ENCODE results near the gene SCFD2. TPM values are rescaled to one million over a fixed set of nuclear protein-coding genes. Genes with fewer than 3 reads are reported as not detected.

Gene SCFD2
- total and polyA plus RNA-seq, 10 of the 15 experiments (the other 5 are each of a cell fraction or from before 2014, with no cell fraction given): 4.8 to 37.6 (median 24.9) TPM

DNA sequence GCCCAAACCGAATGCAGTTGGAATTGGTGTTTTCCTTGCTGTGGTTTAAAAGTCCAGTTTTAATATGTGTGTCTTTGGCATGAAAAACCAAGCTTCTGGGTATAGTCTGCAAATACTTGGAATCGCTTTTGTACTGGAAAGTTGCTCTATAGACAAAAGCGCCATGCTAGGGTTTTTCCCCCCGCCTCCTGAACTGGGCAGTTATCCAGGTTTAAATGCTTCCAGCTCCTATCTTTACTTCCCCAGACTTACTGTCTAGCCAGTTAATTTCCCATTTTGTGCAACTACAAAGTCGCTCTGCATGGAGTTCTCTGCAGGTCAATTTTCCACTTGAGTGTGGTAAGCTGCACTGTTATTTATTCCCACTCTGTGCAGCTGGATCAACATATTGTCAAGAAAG is 501.1 kb downstream of the SCFD2 start (continued):
- TF ChIP-seq, protein P1, sequence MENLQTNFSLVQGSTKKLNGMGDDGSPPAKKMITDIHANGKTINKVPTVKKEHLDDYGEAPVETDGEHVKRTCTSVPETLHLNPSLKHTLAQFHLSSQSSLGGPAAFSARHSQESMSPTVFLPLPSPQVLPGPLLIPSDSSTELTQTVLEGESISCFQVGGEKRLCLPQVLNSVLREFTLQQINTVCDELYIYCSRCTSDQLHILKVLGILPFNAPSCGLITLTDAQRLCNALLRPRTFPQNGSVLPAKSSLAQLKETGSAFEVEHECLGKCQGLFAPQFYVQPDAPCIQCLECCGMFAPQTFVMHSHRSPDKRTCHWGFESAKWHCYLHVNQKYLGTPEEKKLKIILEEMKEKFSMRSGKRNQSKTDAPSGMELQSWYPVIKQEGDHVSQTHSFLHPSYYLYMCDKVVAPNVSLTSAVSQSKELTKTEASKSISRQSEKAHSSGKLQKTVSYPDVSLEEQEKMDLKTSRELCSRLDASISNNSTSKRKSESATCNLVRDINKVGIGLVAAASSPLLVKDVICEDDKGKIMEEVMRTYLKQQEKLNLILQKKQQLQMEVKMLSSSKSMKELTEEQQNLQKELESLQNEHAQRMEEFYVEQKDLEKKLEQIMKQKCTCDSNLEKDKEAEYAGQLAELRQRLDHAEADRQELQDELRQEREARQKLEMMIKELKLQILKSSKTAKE (IDR thresholded peaks at IDR 0.05; ENCODE audit: low read depth, poor library complexity, severe bottlenecking): no peak
- no peak for TF ChIP-seq FOXK2 (IDR thresholded peaks at IDR 0.05)
- TF ChIP-seq, protein P2, sequence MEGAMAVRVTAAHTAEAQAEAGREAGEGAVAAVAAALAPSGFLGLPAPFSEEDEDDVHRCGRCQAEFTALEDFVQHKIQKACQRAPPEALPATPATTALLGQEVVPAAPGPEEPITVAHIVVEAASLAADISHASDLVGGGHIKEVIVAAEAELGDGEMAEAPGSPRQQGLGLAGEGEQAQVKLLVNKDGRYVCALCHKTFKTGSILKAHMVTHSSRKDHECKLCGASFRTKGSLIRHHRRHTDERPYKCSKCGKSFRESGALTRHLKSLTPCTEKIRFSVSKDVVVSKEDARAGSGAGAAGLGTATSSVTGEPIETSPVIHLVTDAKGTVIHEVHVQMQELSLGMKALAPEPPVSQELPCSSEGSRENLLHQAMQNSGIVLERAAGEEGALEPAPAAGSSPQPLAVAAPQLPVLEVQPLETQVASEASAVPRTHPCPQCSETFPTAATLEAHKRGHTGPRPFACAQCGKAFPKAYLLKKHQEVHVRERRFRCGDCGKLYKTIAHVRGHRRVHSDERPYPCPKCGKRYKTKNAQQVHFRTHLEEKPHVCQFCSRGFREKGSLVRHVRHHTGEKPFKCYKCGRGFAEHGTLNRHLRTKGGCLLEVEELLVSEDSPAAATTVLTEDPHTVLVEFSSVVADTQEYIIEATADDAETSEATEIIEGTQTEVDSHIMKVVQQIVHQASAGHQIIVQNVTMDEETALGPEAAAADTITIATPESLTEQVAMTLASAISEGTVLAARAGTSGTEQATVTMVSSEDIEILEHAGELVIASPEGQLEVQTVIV (IDR thresholded peaks at IDR 0.05; ENCODE audit: borderline replicate concordance, partially characterized antibody): no peak

- ChIA-PET POLR2A (no interaction called here), CTCF (interaction anchor here (0.7 kb wide), 1 partner anchor 11 kb away, joined by 3 read pairs; no protein-coding TSS in a partner anchor), RAD21 (ENCODE audit: unreplicated experiment) (no interaction called here), SMC1A (ENCODE audit: uncharacterized antibody, unreplicated experiment) (no interaction called here)
- H4K20me1 ChIP-seq (ENCODE audit: control insufficient read depth, insufficient read depth): no peaks in the 10 kb centered on the region
- TF ChIP-seq ZNF24 (IDR thresholded peaks at IDR 0.05): no peak
- TF ChIP-seq RBBP5 (conservative IDR thresholded peaks at IDR 0.05): no peak
- no peak for TF ChIP-seq SUPT20H (IDR thresholded peaks at IDR 0.05; ENCODE audit: borderline replicate concordance, control insufficient read depth, low read depth, low read length)
- no peak for TF ChIP-seq STAT1 (conservative IDR thresholded peaks at IDR 0.05)
- TF ChIP-seq NBN (IDR thresholded peaks at IDR 0.05): no peak
- no peak for TF ChIP-seq PAX8 (IDR thresholded peaks at IDR 0.05)
- TF ChIP-seq, protein P3, sequence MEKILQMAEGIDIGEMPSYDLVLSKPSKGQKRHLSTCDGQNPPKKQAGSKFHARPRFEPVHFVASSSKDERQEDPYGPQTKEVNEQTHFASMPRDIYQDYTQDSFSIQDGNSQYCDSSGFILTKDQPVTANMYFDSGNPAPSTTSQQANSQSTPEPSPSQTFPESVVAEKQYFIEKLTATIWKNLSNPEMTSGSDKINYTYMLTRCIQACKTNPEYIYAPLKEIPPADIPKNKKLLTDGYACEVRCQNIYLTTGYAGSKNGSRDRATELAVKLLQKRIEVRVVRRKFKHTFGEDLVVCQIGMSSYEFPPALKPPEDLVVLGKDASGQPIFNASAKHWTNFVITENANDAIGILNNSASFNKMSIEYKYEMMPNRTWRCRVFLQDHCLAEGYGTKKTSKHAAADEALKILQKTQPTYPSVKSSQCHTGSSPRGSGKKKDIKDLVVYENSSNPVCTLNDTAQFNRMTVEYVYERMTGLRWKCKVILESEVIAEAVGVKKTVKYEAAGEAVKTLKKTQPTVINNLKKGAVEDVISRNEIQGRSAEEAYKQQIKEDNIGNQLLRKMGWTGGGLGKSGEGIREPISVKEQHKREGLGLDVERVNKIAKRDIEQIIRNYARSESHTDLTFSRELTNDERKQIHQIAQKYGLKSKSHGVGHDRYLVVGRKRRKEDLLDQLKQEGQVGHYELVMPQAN (conservative IDR thresholded peaks at IDR 0.05): no peak
- TF ChIP-seq CBX5 (IDR thresholded peaks at IDR 0.05; ENCODE audit: low read depth): no peak
- TF ChIP-seq BMI1 (IDR thresholded peaks at IDR 0.05; ENCODE audit: borderline replicate concordance): no peak
- TF ChIP-seq POLR2A (IDR thresholded peaks at IDR 0.05; ENCODE audit: low read depth, low read length): no peak
- TF ChIP-seq NFIC (IDR thresholded peaks at IDR 0.05; ENCODE audit: low read depth, low read length): no peak
- TF ChIP-seq JUND (IDR thresholded peaks at IDR 0.05; ENCODE audit: low read depth, low read length): no peak
- no peak for TF ChIP-seq EED (IDR thresholded peaks at IDR 0.05; ENCODE audit: low read depth)
- peaks cover 4% of the 10 kb centered on the region for H3K4me1 ChIP-seq (ENCODE audit: control insufficient read depth, insufficient read depth, low read length)
- H3K79me2 ChIP-seq (ENCODE audit: control insufficient read depth, insufficient read depth, low read length): no peaks in the 10 kb centered on the region
- H3K4me3 ChIP-seq: no peak overlapping the region
- peaks cover 0 to 5% of the 10 kb centered on the region in 2 experiments; a peak in 2 of 4 replicates for H3K27me3 ChIP-seq (replicated peaks in 1 of 2; ENCODE audit: control insufficient read depth in 2 of 2, insufficient read depth in 2 of 2, low read length in 1 of 2)
- intact Hi-C loops (cut with micrococcal nuclease; ENCODE audit: unreplicated experiment): loop anchor here (5.0 kb wide), 1 partner anchor 141 kb away; no protein-coding TSS in a partner anchor
- H3K36me3 ChIP-seq (ENCODE audit: control insufficient read depth in 2 of 2, insufficient read depth in 2 of 2, low read length in 1 of 2): no peaks in the 10 kb centered on the region
- no peaks in the 10 kb centered on the region; the same call in 2 of the 3 replicates for H3K9me3 ChIP-seq (replicated peaks; ENCODE audit: control insufficient read depth, insufficient read depth, low read length)
- ATAC-seq: no peak
- no peak overlapping the region for H3K9ac ChIP-seq (ENCODE audit: control insufficient read depth, insufficient read depth, low read length)
- BruUV-seq (replicated peaks): no TSS peak
- in situ Hi-C loops (cut with MboI): no loop called here
- H3K4me2 ChIP-seq (ENCODE audit: control insufficient read depth, insufficient read depth): no peak overlapping the region
- FAIRE-seq: no peak
- WGBS (ENCODE audit: insufficient coverage, insufficient replicate concordance, low lambda C conversion rate, missing lambda C conversion rate): 100% methylated on average over 5 of the region's 6 CpGs
- no peak overlapping the region for H2AFZ ChIP-seq (ENCODE audit: control insufficient read depth, low read depth, low read length)
- H3K27ac ChIP-seq (ENCODE audit: control insufficient read depth, insufficient read depth): no peak overlapping the region
- no peak for DNase-seq (ENCODE audit: low read depth, low spot score)
Observed at GRCh38 chr4:52863324-52863723, 502.5 kb downstream of the SCFD2 start.
